Thyroid gland (tissue), 4 donors: ENCODE data around the gene FBXW5.

Source experiments
- CTCF ChIP-seq, 6 experiments: fragments of 200-600 bp in 3 of 6; fragments of 450-650 bp in 3 of 6; sonication (generic) in 3 of 6; IDR thresholded peaks; one replicate each; pipeline ENCODE4 v1.5.1; 2016 to 2019; ENCODE audit warnings: antibody characterized with exemption in 6 of 6, mild to moderate bottlenecking in 2 of 6, inconsistent platforms in 1 of 6, moderate library complexity in 1 of 6
- POLR2A ChIP-seq, 2 donors: fragments of 450-650 bp; IDR thresholded peaks; one replicate each; pipeline ENCODE4 v1.6.1; 2017; ENCODE audit warnings: antibody characterized with exemption in 2 of 2, mild to moderate bottlenecking in 2 of 2, moderate library complexity in 1 of 2

GRCh38 chr9:136947955-136948510, 3.5 kb upstream of the FBXW5 start:
- TF ChIP-seq POLR2A (IDR thresholded peaks at IDR 0.05) (no peak), CTCF (IDR thresholded peaks at IDR 0.05) (peak in 4 of 6 experiments; percentile 30 to 55 (median 45))
